T47D (cell line): ENCODE data around the gene SPDYE11.
"Not testable (repeated sequence)": the region's sequence is repeated elsewhere in the genome, so short reads cannot be mapped to it uniquely, and the experiment has no call there.

Experiments used
- DNase-seq, 2 experiments: peaks; one replicate each; pipeline versions ENCODE4 v3.0.0 to v3.0.0-alpha.2; 2011 to 2012; ENCODE audit warnings: low read depth in 1 of 2, low spot score in 1 of 2
- in situ Hi-C: cut with HindIII; loops from 2 replicates; pipeline ENCODE4 v1.10.0; 2016; ENCODE audit warnings: low sequenced_read_pairs, low pct_unique_long_range_greater_than_20kb

The SPDYE11 gene

GRCh38 chr7:73057811-73058210 is at the start of gene SPDYE11:
Gene SPDYE11 (minus strand): TSS chr7:73057911. CDS start chr7:73056111, 1,800 bp downstream.
- in situ Hi-C loops, DNase-seq: not testable (repeated sequence)

- in situ Hi-C loops, DNase-seq: not testable (repeated sequence)
Measured at GRCh38 chr7:73085938-73086337, 28.2 kb upstream of the SPDYE11 start, which contains the start of gene SPDYE9. Gene SPDYE9 (minus strand): TSS chr7:73086038. CDS start chr7:73084238, 1,800 bp downstream.

GRCh38 chr7:73029666-73030065 is 28.0 kb downstream of the SPDYE11 start, which contains the start of gene SPDYE8:
Gene SPDYE8 (minus strand): TSS chr7:73029766. CDS start chr7:73027966, 1,800 bp downstream.
- in situ Hi-C loops, DNase-seq: not testable (repeated sequence)

- in situ Hi-C loops, DNase-seq: not testable (repeated sequence)
Measured at GRCh38 chr7:73006491-73006890, 51.2 kb downstream of the SPDYE11 start.

GRCh38 chr7:73005693-73006447 is 51.8 kb downstream of the SPDYE11 start:
- in situ Hi-C loops = not testable (repeated sequence)
- DNase-seq = peak in 1 of 2 experiments; percentile 96

GRCh38 chr7:73005356-73005692 is 52.4 kb downstream of the SPDYE11 start:
- DNase-seq, in situ Hi-C loops: not testable (repeated sequence)

- DNase-seq, in situ Hi-C loops: not testable (repeated sequence)
Measured at GRCh38 chr7:72997887-72998468, 59.7 kb downstream of the SPDYE11 start.
